SU-DHL-6 (cell line): Measurements from ENCODE around the gene FGF1.

ENCODE experiments used
- H2AFZ ChIP-seq: fragments of 200-600 bp; sonication (generic); 2 replicates; pipeline ENCODE4 v1.6.1; 2014; ENCODE audit warnings: low read depth, mild to moderate bottlenecking, moderate library complexity, mixed read lengths, antibody characterized with exemption, low read length; ENCODE audit not compliant: severe bottlenecking
- H3F3A ChIP-seq: fragments of 200-600 bp; shearing (Covaris generic); 2 replicates; pipeline ENCODE4 v1.6.0; 2016; ENCODE audit warnings: antibody characterized with exemption, mild to moderate bottlenecking; ENCODE audit not compliant: insufficient read depth
- H3K27ac ChIP-seq: fragments of 200-600 bp; sonication (generic); 2 replicates; pipeline ENCODE4 v1.5.1; 2016; ENCODE audit warnings: low read depth, mild to moderate bottlenecking, low read length, moderate library complexity, mixed read lengths
- H3K27me3 ChIP-seq: fragments of 200-600 bp; sonication (generic), shearing (Covaris generic); 2 replicates; pipeline ENCODE4 v1.6.0; 2014; ENCODE audit warnings: mild to moderate bottlenecking, low read length
- H3K36me3 ChIP-seq: fragments of 200-600 bp; sonication (generic); 2 replicates; pipeline ENCODE4 v1.6.1; 2014; ENCODE audit warnings: mild to moderate bottlenecking, low read length, mixed read lengths
- H3K4me2 ChIP-seq: fragments of 300-600, 200-600 bp; shearing (Covaris generic), sonication (generic); 2 replicates; pipeline ENCODE4 v1.6.0; 2014; ENCODE audit warnings: low read length, low read depth, mild to moderate bottlenecking; ENCODE audit not compliant: poor library complexity, severe bottlenecking
- H3K4me3 ChIP-seq: fragments of 200-600 bp; sonication (generic); 2 replicates; pipeline ENCODE4 v1.5.1; 2014; ENCODE audit warnings: antibody characterized with exemption, low read length, mild to moderate bottlenecking, mixed read lengths; ENCODE audit not compliant: insufficient read depth, poor library complexity, severe bottlenecking
- H3K79me2 ChIP-seq: fragments of 200-600 bp; sonication (generic); 2 replicates; pipeline ENCODE4 v1.6.1; 2014; ENCODE audit warnings: mild to moderate bottlenecking, low read length, moderate library complexity; ENCODE audit not compliant: insufficient read depth
- H3K9ac ChIP-seq: fragments of 200-600 bp; sonication (generic); 2 replicates; pipeline ENCODE4 v1.7.0; 2014; ENCODE audit warnings: mild to moderate bottlenecking, low read length
- H3K9me2 ChIP-seq: fragments of 200-600 bp; sonication (generic); replicated peaks from 2 replicates; pipeline ENCODE4 v1.6.1; 2014; ENCODE audit warnings: low read length; ENCODE audit not compliant: insufficient read depth
- H3K9me3 ChIP-seq: fragments of 200-600 bp; sonication (generic); 2 replicates; pipeline ENCODE4 v1.6.1; 2014; ENCODE audit warnings: low read length, mixed read lengths; ENCODE audit not compliant: insufficient read depth
- H4K20me1 ChIP-seq: fragments of 200-600 bp; sonication (generic); 2 replicates; pipeline ENCODE4 v1.6.1; 2014; ENCODE audit warnings: low read depth, mild to moderate bottlenecking, antibody characterized with exemption, low read length, moderate library complexity, mixed read lengths
- EZH2phosphoT487 ChIP-seq: fragments of 200-600 bp; sonication (generic), shearing (Covaris generic); conservative IDR thresholded peaks from 2 replicates; pipeline ENCODE4 v1.6.1; 2018; ENCODE audit warnings: mild to moderate bottlenecking, antibody characterized with exemption, low read length, moderate library complexity, mixed read lengths
- TF ChIP-seq, protein P1 (sequence below): fragments of 200-600 bp; sonication (generic); IDR thresholded peaks from one replicate; pipeline ENCODE4 v1.5.1; 2017; ENCODE audit warnings: antibody characterized with exemption, mild to moderate bottlenecking, low read length, moderate library complexity; ENCODE audit not compliant: insufficient read depth, poor library complexity, severe bottlenecking

Gene FGF1

DNA sequence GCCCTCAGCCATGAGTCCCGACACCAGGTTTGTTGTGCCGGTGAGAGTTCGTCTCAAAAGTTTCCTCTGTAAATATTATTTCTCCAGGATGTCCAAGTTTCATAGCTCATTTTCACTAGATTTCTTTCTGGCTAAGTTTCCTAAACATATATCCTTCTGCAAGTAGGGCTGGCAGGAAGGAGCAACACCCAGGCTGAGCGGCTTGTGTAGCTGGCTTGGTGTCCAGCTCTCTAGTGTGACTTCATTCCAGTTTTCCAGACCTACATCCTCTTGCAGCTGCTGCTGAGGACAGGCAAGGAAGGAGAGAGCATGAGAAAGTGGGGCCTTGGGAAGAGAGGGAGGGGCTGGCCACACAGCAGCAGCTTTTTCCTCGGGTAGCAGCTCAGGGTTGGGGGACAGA lies 80.3 kb downstream of the FGF1 start:
- Histone ChIP-seq H3F3A (no peaks in the 10 kb centered on the region), H3K9me3 (no peaks in the 10 kb centered on the region), H3K27me3 (no peaks in the 10 kb centered on the region), H3K79me2 (no peaks in the 10 kb centered on the region), H3K27ac (no peak overlapping the region), H3K9ac (no peak overlapping the region), H3K4me2 (no peak overlapping the region), H3K9me2 (no peaks in the 10 kb centered on the region), H2AFZ (no peak overlapping the region), H4K20me1 (no peaks in the 10 kb centered on the region), H3K4me3 (no peak overlapping the region), H3K36me3 (no peaks in the 10 kb centered on the region)
- no peak for TF ChIP-seq EZH2phosphoT487
- TF ChIP-seq, protein P1, sequence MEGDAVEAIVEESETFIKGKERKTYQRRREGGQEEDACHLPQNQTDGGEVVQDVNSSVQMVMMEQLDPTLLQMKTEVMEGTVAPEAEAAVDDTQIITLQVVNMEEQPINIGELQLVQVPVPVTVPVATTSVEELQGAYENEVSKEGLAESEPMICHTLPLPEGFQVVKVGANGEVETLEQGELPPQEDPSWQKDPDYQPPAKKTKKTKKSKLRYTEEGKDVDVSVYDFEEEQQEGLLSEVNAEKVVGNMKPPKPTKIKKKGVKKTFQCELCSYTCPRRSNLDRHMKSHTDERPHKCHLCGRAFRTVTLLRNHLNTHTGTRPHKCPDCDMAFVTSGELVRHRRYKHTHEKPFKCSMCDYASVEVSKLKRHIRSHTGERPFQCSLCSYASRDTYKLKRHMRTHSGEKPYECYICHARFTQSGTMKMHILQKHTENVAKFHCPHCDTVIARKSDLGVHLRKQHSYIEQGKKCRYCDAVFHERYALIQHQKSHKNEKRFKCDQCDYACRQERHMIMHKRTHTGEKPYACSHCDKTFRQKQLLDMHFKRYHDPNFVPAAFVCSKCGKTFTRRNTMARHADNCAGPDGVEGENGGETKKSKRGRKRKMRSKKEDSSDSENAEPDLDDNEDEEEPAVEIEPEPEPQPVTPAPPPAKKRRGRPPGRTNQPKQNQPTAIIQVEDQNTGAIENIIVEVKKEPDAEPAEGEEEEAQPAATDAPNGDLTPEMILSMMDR = no peak

DNA sequence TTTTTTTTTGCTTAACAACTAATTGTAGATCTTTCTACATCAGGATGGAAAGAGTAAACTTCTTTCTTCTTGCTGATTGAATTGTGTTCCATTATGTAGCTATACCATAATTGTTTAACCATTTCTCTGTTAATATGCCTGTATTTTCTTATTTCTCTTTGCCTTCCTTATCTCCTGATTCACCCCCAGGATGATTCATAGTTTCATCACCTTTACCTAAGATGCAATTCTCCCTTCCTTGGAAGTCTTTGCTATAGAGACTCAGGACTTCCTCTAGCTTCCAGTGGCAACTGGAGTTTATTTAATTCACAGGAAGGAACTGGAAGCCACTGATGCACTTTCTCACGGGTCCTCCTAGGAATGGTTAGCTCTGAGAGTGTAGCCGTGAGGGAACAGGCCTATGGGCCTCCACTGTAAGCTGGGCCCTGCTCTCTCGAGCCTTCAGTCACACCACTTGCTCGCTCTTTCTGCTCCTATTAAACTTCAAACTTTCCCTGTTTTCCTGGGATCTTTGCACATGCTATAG lies 83.1 kb downstream of the FGF1 start:
- no peak overlapping the region for H3K9ac ChIP-seq
- H2AFZ ChIP-seq = no peak overlapping the region
- H3K4me3 ChIP-seq = no peak overlapping the region
- H3K9me2 ChIP-seq = no peaks in the 10 kb centered on the region
- H3F3A ChIP-seq = no peaks in the 10 kb centered on the region
- H3K27me3 ChIP-seq = no peaks in the 10 kb centered on the region
- no peaks in the 10 kb centered on the region for H3K9me3 ChIP-seq
- H3K36me3 ChIP-seq = no peaks in the 10 kb centered on the region
- no peaks in the 10 kb centered on the region for H3K79me2 ChIP-seq
- no peaks in the 10 kb centered on the region for H4K20me1 ChIP-seq
- H3K4me2 ChIP-seq = no peak overlapping the region
- TF ChIP-seq EZH2phosphoT487 = no peak
- TF ChIP-seq, protein P1 = no peak
- H3K27ac ChIP-seq = no peak overlapping the region

DNA sequence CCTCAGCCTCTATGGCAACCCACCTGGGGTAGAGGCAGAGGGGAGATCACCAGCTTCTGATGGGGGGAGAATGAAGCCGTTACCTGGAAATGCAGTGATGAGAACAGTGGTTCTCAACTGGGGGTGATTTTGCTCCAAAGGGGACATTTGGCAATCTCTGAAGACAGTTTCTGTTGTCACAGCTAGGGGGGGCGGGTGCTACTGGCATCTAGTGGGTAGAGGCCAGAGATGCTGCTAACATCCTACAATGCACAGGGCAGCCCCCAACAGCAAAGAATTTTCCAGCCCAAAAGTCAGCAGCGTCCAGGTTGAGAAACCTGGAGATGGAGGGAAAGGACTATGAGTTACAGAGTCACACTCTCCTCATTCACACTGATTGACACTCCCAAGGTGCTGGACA lies 84.5 kb downstream of the FGF1 start:
- no peaks in the 10 kb centered on the region for H3K9me3 ChIP-seq
- no peaks in the 10 kb centered on the region for H3F3A ChIP-seq
- H3K4me2 ChIP-seq = no peak overlapping the region
- H3K9ac ChIP-seq = no peak overlapping the region
- no peaks in the 10 kb centered on the region for H3K79me2 ChIP-seq
- no peaks in the 10 kb centered on the region for H3K9me2 ChIP-seq
- no peaks in the 10 kb centered on the region for H3K27me3 ChIP-seq
- H4K20me1 ChIP-seq = no peaks in the 10 kb centered on the region
- H3K36me3 ChIP-seq = no peaks in the 10 kb centered on the region
- H2AFZ ChIP-seq = no peak overlapping the region
- H3K27ac ChIP-seq = no peak overlapping the region
- H3K4me3 ChIP-seq = no peak overlapping the region
- TF ChIP-seq, protein P1 = no peak
- TF ChIP-seq EZH2phosphoT487 = no peak
